ENCODE data around the gene LYRM2.

The LYRM2 gene

DNA sequence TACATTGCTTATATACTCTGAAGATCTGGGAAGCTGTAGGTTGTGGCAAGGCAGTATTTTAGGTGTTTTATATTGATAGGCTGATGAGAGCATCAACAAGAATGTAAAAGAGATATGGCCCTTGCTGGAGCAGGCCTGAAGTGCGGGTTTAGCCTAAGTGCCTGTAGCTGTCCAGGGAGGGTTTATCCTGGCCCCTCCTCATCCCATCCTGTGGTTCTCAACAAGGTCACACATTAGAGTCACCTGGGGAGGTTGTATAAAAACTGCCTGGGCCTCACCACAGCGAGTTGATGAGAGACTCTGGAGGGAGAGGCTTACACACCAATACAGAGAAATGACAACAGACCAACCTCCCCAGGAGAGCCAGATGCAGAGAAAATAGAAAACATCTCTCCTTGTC is 48.4 kb downstream of the LYRM2 start:
- no peak for DNase-seq

DNA sequence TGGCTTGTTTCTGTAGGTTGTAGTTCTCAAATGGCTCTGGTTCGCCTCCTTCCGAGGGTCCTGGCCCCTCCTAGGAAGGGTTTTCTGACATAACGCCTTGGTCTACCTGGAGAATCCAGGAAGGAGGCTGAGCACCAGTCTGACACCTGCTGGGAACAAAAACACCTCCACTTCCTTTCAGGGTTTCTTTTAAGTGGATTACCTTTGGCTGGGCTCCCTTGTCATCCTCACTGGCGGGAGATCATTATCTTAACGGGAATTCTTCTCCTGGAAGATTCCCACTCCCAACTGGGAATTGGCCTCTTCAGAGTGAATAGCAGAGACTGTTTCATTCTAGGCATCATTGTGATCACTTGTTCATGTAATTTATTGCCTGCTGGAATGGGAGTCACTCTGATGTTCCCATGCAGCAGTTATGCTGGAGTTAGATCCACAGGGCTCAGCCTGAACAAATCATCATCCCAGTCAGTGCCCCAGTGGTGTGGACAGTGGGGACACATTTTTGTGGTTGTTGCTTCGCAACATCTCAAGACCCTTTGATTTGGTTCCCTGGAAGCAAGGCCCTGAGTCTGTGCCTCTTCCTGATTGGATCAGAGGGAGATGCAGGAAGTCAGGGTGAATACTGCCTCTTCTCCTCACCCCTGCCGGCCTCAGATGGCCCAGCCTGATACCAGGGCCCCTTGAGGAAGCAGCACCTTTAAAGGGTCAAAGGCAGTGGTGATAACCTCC is 49.1 kb downstream of the LYRM2 start:
- DNase-seq, result no peak

- DNase-seq, result no peak
Measured at GRCh38 chr6:89585154-89585553, 53.4 kb downstream of the LYRM2 start.

- no peak for DNase-seq
Measured at GRCh38 chr6:89584539-89584938, 54.0 kb downstream of the LYRM2 start.

DNA sequence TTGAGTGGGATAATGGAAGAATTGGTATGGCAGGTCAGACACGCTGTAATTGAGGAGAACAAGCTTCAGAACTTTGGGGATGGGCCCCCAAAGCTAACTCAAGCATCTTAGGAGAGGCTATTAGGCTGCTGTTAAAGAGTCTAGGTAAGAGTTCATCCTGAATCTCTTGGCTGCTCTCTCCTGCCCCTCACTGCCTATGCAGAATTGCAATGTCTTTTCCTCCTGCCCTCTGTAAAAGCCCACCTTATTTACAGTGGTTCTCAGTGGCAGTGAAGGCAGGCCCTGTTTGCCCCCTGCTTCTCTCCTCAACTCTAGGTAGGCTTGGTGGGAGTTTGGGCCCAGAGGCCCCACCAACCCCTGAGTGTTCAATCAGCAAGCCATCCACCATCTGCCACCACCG is 55.0 kb downstream of the LYRM2 start:
- no peak for DNase-seq

- DNase-seq, result peak; percentile 45 to 82
Measured at GRCh38 chr6:89582669-89583325, 55.8 kb downstream of the LYRM2 start.

GRCh38 chr6:89581689-89582088 is 56.9 kb downstream of the LYRM2 start:
- DNase-seq, result peak in 1 of 2 experiments; percentile 62

GRCh38 chr6:89580997-89581666 is 57.4 kb downstream of the LYRM2 start:
- no peak for DNase-seq

DNA sequence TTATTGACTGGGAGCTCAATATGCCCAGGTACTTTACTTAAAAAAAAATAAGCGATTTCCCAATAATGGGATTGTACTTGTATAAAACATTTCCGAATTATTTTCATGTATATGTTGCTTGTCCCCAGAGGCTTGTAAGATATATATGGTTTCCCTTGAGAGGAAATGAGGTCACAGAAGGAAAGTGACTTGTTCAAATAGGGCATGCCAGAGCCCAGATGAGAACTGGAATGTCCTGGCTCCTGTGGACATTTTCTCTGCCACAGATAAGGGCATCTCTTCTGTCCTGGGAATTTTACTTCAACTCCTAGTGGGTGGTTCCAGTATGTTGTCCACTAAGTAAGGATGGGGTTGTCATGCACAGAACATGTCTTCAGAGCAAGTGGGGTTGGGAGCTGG is 63.0 kb downstream of the LYRM2 start:
- no peak for DNase-seq

GRCh38 chr6:89574910-89575561 is 63.5 kb downstream of the LYRM2 start:
- no peak for DNase-seq

- DNase-seq, result no peak
Measured at GRCh38 chr6:89567630-89568390, 70.7 kb downstream of the LYRM2 start.

- peak in 1 of 2 experiments; percentile 9 for DNase-seq
Measured at GRCh38 chr6:89566930-89567629, 71.5 kb downstream of the LYRM2 start.

- peak; percentile 57 to 74 for DNase-seq
Measured at GRCh38 chr6:89566008-89566800, 72.3 kb downstream of the LYRM2 start.

DNA sequence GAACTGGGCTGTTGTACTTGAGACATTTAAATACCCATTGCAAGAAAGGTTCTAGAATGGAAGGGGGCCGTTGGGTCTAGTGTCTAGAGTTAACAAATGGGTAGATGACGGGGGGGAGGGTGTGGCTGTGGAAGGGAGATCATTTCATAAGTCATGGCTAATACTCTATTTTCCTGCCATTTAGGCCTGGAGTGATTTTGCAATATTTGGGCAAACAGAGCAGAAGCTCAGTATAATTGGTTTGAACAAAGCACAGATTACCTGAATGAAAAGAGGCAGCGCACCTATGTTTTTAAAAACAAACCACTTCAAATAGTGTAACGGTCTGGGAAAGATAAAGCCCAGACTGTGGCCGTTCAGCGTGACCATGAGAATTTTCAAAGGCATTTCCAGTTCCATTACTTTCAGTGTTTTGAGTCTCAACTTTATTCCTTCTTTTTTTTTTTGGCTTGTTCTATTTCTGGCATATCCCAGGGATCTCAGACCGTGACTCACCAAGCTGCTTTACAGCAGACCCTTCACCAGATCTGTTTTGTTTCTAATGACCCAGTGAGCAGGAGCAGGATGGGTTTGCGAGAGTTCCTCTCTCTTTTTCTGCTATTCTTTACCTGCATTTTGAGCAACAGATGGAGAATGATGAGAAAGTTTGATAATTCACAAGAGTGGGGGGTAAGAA is 73.7 kb downstream of the LYRM2 start:
- no peak for DNase-seq

DNA sequence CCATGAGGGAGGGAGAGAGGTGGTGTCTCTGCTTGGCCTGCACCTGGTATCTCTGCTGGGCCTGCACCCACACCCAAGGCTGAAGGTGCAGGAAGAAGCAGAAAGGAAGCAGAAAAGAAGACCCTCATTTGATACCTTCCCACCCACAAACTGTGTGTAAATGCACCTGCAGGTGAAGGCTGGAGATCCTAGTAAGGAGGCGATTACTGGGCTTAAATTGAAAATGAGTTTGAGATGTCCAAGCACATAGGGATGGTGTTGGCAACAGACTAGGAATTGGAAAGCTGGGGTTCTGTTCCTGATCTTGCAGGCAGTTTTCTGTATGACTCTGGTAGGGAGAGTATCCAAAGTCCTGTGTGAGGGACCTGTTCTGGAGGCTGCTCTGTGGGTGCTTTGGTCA is 74.7 kb downstream of the LYRM2 start:
- no peak for DNase-seq

GRCh38 chr6:89562093-89562973 is 76.2 kb downstream of the LYRM2 start:
- peak; percentile 74 to 80 for DNase-seq

- no peak for DNase-seq
Measured at GRCh38 chr6:89559487-89559886, 79.1 kb downstream of the LYRM2 start.

GRCh38 chr6:89555806-89556205 is 82.7 kb downstream of the LYRM2 start:
- no peak for DNase-seq

DNA sequence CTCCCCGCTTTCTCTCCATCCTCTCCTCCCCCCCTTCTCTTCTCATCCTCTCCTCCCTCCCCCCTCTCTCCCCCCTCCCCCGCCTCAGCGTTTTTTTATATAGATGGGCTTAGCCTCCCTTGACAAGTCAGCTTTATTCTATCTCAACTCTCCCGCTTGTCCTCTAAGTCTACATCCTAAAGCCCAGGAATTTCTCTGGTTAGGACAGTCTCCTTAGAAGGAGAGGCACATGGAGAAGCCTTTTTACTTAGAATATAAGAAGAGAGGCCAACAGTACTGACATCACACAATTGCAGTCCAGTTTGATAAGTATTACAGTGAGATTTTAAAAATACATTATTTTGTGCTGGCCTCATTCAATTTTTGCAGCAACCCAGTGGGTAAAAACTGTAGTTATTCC is 83.5 kb downstream of the LYRM2 start:
- no peak for DNase-seq

GRCh38 chr6:89554106-89554505 is 84.4 kb downstream of the LYRM2 start:
- no peak for DNase-seq
